GM21529 (cell line): ENCODE data around the gene NFKB1.

Experiments used
- ATAC-seq: cut with Tn5 transposase; IDR thresholded peaks from one replicate; pipeline ENCODE4 v1.9.1; 2021; ENCODE audit not compliant: unreplicated experiment

NFKB1 gene

DNA sequence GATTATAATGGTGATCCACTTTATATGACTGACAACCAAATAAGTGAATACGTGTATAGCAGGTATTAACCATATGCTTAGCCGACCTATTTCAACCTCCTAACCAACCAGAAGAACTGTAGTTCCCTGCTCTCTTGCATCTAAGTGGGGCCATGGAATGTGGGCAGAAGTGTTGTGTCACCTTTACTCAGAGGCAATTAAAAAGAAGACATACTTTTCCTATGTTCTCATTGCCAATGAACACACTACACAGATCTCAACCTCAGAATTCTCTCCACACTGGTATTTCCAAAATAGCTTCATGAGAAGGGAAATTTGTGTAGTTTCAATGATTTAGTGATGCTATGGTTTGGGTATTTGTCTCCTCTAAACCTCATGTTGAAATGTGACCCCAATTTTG is 3.2 kb upstream of the NFKB1 start:
- ATAC-seq: no peak

DNA sequence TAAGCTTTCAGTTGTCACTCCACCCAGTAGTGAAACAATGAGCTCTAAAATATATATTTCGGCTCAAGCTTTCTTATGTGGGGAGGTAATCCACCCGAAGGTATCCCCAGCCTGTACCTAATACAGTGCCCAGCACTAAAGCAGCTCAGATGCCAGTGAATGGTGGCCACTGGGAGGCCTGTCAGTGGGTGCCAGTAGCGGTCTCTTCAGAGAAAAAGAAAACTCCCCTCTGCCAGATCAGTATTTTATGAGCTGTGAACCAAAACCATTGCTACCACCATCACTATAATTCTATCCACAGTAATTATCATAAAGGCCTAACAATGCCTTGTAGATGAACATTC is 835 bp upstream of the NFKB1 start:
- ATAC-seq: peak; percentile 19

DNA sequence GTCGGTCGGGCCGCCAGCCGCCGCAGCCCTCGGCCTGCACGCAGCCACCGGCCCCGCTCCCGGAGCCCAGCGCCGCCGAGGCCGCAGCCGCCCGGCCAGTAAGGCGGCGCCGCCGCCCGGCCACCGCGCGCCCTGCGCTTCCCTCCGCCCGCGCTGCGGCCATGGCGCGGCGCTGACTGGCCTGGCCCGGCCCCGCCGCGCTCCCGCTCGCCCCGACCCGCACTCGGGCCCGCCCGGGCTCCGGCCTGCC is 213 bp downstream of the NFKB1 start:
- ATAC-seq: peak; percentile 34

GRCh38 chr4:102502543-102502818 is 1.3 kb downstream of the NFKB1 start:
- ATAC-seq: no peak

GRCh38 chr4:102503301-102503746 is 2.2 kb downstream of the NFKB1 start:
- ATAC-seq: no peak

DNA sequence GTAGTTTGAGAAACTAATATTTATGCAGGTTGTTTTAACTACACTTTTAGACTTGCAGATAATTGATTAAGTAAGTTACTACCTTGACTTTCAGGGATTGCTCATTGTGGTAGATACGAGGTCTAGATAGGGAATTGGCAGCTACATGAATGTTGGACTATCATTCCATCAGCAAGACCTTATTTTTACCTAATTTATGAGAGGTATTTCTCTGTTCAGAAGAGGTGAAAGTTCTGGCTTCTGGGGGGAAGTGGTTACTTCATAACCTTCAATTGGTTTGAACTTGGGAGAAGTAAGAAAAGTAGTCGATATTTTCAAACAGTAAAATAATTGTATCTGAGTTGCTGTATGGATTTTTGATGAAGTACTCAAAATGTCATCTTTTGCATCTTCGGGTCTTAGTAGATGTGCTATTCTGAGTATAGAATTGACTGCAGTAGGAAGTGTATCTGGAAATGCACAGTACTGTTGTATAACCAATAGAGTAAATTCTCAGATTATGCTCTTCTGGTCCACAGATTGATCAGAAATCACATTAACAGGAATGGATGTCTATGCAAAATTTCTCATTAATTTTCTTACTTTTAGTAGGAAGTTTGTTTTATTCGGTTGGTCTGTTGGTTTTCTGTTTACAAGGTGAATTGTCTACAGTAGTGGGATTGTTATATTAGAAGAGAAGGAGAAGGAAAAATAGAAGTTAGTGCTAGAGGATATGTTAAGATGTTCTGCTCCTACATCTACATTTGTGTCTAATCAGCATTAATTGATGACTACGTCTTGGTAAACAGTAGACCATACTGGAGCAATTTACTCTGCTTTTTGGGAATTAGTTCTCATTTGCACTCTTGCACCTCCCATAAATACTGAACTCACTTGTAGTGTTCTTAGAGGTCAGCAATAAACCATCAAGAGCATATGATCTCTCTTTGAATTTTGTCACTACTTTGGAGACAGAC is 3.0 kb downstream of the NFKB1 start:
- ATAC-seq: no peak

DNA sequence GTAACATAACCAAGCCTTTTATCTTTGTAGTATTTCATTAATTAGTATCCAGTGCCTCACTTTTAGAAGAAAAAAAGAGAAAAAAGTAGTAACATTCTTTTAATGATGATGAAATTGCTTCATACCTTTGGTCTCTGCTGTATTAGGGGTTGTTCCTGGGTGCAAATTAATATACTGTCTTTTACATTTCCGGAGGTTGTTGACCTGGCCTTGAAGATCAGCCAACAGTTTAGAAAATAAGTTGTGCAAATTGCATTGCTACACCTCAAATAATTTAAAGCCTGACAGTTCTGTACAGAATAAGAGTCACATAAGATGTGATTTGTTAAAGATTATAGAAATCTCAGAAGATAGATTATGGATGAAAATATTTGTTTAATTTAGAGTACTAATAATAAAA is 3.8 kb downstream of the NFKB1 start:
- ATAC-seq: no peak

DNA sequence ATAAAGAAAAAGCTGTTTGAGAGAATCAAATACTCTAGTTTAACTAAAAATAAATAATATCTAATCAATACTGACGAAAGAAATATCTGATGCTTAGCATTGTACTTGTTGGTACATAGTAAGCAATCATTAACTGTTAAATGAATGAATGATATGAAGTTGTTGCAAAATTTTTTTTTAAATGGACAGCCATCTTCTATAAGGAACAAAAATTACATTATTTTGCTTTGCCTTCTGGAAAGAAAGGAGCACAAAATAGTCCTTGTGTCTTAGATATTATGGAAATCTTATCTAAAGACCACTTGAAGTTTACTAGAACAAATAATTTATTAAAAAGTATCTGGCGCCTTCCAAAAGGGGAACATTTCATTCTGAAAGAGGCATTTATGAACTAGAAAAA is 4.5 kb downstream of the NFKB1 start:
- ATAC-seq: no peak

DNA sequence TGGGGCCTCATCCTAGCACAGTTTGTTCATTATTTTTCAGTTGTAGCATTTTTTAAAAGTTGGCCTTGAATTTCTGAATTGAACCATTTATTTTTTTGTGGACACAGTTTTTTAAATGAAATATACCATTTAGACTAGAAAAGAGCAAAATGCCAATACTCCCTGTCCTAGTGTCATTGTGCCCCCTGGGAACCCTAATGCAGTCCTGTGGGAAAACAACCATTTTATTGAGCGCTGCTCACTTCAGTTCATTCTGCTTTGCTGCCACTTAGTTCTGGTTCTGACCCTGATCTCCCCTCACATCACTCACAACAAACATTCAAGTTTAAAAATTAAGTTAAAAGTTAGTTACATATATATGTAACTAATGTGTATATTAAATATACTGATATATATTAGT is 5.4 kb downstream of the NFKB1 start:
- ATAC-seq: no peak

GRCh38 chr4:102511830-102512605 is 10.9 kb downstream of the NFKB1 start:
- ATAC-seq: no peak

- no peak for ATAC-seq
Measured at GRCh38 chr4:102514298-102514964, 13.3 kb downstream of the NFKB1 start.

DNA sequence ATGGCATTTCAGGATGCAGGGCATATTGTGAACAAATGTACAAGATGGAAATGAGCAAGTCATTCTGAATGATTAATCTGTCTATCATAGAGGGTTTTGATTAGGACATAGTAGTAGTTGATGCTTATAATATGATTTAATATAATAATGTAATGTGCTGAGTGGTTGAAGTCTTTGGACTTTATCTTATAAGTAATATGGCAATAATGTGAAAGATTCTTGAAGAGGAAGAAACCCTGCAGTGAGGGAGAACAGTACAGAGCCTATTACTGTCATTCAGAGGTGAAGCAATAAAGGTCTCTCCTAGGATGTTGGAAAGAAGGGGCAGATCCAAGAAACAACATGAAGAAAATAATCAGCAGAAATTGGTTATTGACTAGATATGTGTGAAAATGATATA is 16.6 kb downstream of the NFKB1 start:
- no peak for ATAC-seq

- no peak for ATAC-seq
Measured at GRCh38 chr4:102518703-102519131, 17.6 kb downstream of the NFKB1 start.

DNA sequence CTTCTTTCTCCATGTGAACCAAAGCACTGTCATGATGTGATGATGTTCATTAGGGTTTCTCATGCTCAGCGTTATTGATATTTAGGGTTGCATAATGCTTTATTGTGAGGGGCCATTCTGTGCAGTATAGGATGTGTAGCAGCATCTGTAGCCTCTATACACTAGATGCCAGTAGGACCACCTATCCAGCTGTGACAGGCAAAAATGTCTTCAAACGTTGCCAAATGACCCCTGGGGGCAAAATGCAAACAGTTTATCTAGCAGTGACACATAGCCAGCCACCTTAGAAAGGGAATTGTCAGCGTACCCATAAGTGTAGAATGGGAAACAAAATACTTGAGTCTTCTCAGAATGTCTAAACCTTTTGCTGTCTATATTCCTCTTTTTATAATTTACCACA is 18.8 kb downstream of the NFKB1 start:
- ATAC-seq: no peak

GRCh38 chr4:102521570-102521969 is 20.4 kb downstream of the NFKB1 start:
- ATAC-seq: no peak

GRCh38 chr4:102522031-102522440 is 20.9 kb downstream of the NFKB1 start:
- no peak for ATAC-seq

- no peak for ATAC-seq
Measured at GRCh38 chr4:102524691-102525090, 23.5 kb downstream of the NFKB1 start.

DNA sequence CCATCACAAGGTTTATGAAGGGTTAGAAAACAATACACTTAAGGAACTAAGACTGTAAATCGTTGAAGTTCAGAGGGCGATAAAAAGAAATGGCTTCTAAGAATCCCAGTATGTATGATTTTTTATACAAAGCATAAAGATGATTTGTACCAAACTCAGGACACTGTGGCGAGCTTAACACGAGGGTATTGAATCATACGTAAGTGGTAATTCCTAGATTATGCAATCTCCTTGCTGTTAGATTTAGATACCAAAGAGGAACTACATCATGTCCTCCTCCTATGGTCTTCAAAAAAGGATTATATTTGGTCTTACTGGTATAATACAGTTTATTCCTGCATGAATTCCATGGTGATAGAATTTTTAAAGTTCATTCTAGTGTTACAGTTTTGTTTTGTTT is 23.9 kb downstream of the NFKB1 start:
- no peak for ATAC-seq

DNA sequence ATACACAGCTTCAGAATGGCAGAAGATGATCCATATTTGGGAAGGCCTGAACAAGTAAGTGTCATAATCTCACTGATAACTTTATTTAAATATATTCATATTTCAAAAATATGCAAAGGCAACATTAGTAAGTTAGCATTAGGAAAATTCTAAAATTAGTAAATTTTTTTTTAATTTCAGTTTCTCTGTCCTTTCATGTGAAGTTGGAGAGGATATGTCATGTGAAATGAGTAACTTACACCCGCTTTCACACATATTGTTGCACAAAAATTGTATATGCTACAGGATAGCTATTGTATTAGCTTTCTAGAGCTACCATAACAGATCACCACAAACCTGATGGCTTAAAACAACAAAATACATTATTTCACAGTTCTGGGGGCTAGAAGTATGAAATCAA is 24.3 kb downstream of the NFKB1 start:
- ATAC-seq: no peak

- no peak for ATAC-seq
Measured at GRCh38 chr4:102526532-102526931, 25.4 kb downstream of the NFKB1 start.

GRCh38 chr4:102527695-102528283 is 26.6 kb downstream of the NFKB1 start:
- ATAC-seq: no peak

- no peak for ATAC-seq
Measured at GRCh38 chr4:102529977-102530376, 28.8 kb downstream of the NFKB1 start.
